HEK293 (cell line): ENCODE measurements around the gene ZNF716.
"Not testable (repeated sequence)": the region's sequence is repeated elsewhere in the genome, so short reads cannot be mapped to it uniquely, and the experiment has no call there.

Experiments
- CTCF ChIP-seq: fragments of 450-650 bp; formaldehyde crosslinking; IDR thresholded peaks from 2 replicates; pipeline ENCODE4 v1.5.1; 2016; ENCODE audit warnings: missing biosample characterization, missing genetic modification characterization
- ZBTB8A ChIP-seq: fragments of 450-650 bp; formaldehyde crosslinking; IDR thresholded peaks from 2 replicates; pipeline ENCODE4 v1.5.1; 2016; ENCODE audit warnings: missing biosample characterization, missing genetic modification characterization

- not testable (repeated sequence) for TF ChIP-seq ZBTB8A (tag by site-specific recombination); CTCF
Observed at GRCh38 chr7:57469186-57469828, 19.3 kb downstream of the ZNF716 start.
